HG02642 (cell line): ENCODE results near the gene PIGP.
"Not testable (repeated sequence)": the region's sequence is repeated elsewhere in the genome, so short reads cannot be mapped to it uniquely, and the experiment has no call there.

Experiments used
- ATAC-seq: cut with Tn5 transposase; IDR thresholded peaks from one replicate; pipeline ENCODE4 v1.9.1; 2021; ENCODE audit warnings: mild to moderate bottlenecking; ENCODE audit not compliant: unreplicated experiment, poor library complexity

Gene PIGP

GRCh38 chr21:37047079-37047478, 25.8 kb downstream of the PIGP start:
- ATAC-seq: no peak

GRCh38 chr21:37045556-37045955, 27.3 kb downstream of the PIGP start:
- ATAC-seq: no peak

GRCh38 chr21:37045149-37045548, 27.7 kb downstream of the PIGP start:
- ATAC-seq: no peak

- no peak for ATAC-seq
Observed at GRCh38 chr21:37044643-37045042, 28.2 kb downstream of the PIGP start.

- no peak for ATAC-seq
Observed at GRCh38 chr21:37043818-37044217, 29.1 kb downstream of the PIGP start.

GRCh38 chr21:37041706-37042271, 31.1 kb downstream of the PIGP start:
- no peak for ATAC-seq

GRCh38 chr21:37040212-37040611, 32.7 kb downstream of the PIGP start:
- ATAC-seq: no peak

- no peak for ATAC-seq
Observed at GRCh38 chr21:37039411-37040075, 33.3 kb downstream of the PIGP start.

GRCh38 chr21:37036177-37036576, 36.7 kb downstream of the PIGP start:
- ATAC-seq: no peak

- ATAC-seq: not testable (repeated sequence)
Observed at GRCh38 chr21:37034394-37034793, 38.5 kb downstream of the PIGP start.

GRCh38 chr21:37032877-37033471, 39.9 kb downstream of the PIGP start:
- ATAC-seq: no peak

GRCh38 chr21:37032293-37032692, 40.6 kb downstream of the PIGP start:
- ATAC-seq: no peak

- no peak for ATAC-seq
Observed at GRCh38 chr21:37030864-37031263, 42.0 kb downstream of the PIGP start.

GRCh38 chr21:37028570-37028969, 44.3 kb downstream of the PIGP start:
- ATAC-seq: no peak

GRCh38 chr21:37026499-37026898, 46.4 kb downstream of the PIGP start:
- ATAC-seq: no peak

GRCh38 chr21:37017951-37018679, 54.8 kb downstream of the PIGP start:
- ATAC-seq: no peak
